DMS153 treated with DMSO at 0.1 percent for 48 hours (cell line): Measurements from ENCODE around the gene HNRNPUL1.
A peak's percentile ranks its signal among the peaks of the same experiment; 100 is the strongest.
"Not testable (repeated sequence)": the region's sequence is repeated elsewhere in the genome, so short reads cannot be mapped to it uniquely, and the experiment has no call there.

Experiments used
- DNase-seq: peaks from one replicate; lab custom pipeline; 2025; ENCODE audit not compliant: unreplicated experiment; lab: John Stamatoyannopoulos, UW

Gene HNRNPUL1

DNA sequence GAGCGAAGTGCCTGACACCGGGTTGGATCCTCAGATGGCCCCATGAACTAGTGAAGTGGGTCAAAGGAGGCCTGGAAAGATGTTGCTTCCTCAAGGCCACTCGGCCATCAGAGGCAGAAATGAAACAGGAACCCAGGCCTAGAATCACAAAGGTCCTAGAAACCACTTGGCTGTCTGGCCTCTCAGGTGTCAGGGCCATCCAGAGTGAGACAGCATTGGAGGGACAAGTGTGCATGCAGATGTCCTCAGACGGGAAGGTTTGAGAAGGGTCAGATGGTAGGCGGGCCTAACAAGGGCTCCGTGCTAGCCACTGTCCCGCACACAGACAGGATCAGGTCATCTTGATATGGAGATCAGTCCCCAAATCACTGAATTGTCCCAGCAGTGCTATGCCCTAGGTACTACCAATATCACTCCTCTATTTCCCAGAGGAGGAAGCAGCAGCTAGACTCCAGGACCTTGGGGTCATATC is 60.1 kb downstream of the HNRNPUL1 start:
- DNase-seq: no peak

DNA sequence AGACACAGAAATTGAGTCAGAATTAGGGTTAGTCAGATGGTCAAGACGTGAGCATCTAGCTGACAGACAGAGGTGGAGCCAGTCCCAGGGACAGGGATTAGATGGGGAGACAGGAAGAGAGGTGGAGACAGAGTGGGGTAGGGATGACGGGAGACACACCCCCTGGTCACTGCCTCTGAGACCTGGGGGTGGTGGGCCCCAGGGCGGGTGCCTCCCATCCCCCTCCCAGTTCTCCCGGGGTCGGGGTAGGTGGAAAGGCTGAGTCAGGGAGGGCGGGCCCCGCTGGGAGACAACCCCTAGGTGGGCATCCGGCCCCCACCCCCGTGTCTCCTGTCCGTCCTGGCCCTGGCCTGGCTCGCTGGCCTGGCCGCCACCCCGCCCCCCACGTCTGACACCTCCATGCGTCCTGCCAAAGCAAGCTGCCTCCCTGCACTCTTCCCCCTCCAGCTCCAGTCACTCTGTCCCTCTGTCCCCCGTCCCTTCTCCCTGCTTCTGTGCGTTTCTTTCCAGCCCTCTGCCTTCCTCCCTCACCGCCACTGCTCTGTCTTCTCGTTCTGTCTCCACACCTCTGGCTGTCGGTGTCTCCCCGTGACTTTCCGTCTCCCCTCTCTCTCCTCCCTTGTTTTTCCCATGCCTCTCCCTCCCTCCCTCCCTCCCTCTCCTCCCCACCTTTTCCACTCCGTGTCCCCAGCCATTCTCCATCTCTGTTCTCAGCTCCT is 60.9 kb downstream of the HNRNPUL1 start:
- peak; percentile 11 for DNase-seq

DNA sequence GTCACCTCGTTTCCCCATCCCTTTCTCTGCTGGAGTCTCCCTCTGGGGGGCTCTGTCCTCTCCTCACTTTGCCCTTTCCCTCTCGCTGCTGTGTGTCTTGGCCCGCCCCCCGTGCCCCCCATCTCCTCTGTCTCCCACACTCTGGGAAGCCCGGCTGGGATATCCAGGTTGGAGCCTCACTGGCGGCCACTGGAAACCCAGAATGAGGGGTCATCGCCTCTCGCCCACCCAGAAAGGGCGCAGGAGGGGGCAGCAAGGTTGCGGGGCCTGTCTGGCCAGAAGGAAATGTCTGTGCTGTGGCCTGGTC is 61.4 kb downstream of the HNRNPUL1 start:
- no peak for DNase-seq

DNA sequence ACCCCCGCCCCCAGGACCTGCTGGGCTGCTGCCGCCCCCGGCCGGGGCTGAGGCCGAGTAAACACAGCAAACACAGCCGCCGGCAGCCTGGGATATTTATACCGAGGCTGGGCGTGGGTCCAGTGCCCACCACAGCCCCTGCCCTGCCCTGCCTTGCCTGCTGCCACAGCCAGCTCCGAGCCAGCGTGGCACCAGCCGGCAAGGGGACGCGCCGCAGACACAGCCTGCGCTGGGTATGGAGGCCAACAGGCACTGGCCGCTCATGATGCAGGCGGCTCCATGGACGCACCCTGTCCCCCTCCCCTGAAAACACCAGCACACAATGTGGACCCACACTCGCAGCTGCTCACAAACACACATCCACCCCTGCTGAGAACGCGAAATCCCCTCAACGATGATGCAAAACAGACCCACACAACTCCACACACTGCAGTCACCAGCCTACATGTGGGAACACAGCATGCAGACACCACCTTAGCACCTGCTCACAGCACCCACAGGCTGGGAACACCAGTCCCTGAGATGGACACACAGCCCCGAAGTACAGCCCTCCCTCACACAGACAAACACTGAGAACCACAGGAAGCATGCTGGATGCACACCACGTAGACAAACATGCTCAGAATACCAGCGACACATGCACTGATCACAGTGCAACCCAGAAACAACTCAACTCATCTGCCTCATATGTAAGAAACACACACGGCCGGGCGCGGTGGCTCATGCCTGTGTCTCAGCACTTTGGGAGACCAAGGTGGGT is 62.0 kb downstream of the HNRNPUL1 start:
- peak; percentile 5 for DNase-seq

DNA sequence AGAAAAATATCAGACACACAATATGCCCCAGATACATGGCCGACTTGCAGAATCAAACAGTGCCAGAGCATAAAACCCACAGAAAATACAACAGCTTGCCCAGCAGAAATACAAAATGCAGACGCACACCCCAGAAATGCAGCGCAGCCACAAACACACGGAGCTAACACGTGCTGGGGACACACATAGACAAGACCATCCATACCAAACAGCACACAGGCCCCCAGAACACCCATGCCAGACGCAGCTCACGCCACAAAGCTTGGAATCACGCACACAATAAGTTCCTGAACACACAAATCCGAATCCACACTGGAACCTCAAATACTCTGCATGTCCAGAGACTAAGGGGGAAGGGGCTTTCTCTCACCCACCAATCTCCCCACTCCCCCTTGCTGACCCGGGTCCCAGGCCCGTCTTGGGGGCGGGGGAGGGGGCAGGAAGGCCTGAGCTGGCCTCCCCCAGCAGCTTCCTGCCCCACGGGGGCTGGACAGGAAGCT is 63.0 kb downstream of the HNRNPUL1 start:
- no peak for DNase-seq

DNA sequence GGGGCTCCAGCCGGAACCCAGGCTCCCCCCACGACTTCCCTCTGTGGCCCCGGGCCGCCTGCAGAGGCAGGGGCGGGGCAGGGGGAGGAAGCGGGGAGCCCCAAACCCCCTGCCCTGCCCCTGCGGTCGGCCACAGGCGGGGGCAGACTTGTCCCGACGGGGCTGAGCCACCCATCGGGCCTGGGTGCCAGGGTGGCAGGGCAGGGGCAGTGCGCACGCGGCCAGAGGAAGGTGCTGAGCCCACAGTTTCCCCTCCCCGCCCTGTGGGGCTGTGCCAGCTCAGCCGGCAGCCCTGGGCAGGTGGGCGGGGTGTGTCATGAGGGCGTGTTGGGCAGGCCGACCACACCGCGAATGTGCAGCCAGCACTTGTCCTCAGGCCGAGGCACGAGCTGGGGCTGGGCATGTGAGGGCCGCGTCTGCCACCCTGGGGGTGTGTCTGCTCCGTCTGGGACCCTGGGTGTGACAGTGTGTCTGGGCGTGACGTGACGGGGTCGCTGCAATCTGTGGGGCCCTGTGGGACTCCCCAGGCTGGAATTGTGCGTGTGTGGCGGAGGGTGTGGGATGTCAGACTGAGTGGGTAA is 63.5 kb downstream of the HNRNPUL1 start:
- no peak for DNase-seq

DNA sequence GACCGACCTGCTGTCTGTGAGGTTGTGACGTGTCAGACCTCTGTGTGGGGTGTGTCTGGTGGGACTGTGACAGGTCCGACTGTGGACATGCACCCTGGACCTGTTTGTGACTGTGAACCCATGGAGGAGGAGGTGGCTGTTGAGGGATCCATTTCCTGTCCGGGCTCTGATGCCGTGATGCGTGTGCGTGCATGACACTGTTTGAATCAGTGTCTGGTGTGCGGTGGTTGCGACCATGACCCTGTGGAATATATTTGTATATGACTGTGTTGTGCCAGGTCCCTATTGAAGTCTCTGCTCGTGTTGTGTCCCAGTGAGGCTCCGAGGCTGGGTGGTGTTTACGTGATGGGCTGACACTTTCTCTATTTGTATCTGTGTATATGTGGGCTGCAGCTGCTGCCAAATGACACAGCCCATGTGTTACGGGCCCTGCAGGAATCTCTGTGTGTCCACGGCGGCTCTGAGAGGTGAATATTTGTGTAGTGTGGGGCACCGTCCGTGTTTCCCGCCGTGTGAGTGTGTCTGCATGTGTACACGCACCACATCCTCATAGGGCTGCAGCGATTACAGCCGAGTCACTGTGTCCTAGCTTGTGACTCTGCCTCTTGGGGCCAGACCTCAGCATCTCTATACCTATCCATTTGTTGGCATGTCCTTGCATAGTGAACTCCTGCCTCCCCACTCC is 64.1 kb downstream of the HNRNPUL1 start:
- no peak for DNase-seq

DNA sequence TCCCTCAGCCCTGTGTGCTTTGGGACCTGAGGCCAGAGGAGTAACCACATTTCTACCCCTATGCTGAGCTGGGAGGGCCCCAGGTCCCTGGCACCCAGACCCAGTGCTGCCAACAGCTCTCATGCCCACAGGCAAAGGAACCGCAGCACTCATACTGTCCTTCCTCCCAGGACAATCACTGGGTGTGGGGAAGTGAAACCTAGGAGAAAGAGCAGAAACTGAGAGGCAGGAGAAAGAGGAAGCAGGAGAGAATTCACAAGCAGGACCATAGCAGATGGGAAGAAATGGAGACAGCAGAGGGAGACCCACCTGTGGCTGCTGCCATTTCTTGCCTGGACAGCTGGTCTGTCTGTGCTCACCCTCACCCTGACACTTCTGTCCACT is 64.7 kb downstream of the HNRNPUL1 start:
- no peak for DNase-seq

DNA sequence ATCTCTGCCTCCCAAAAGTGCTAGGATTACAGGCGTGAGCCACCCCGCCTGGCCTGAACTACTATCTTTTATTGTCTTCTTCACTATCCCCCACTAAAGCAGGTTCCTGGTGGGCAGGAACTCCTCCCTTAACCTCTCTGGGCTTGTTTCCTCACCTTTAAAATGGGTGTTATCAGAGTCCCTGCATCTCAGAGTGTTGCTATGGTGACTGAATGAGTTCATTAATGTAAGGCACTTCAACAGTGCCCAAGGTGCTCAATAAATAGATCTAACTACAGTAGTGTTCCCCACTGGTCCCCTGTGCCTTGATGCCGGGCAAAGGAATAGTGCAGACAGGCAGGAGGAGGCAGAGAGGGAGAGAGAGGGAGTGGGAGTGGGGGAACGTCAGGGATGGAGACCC is 66.3 kb downstream of the HNRNPUL1 start:
- no peak for DNase-seq

DNA sequence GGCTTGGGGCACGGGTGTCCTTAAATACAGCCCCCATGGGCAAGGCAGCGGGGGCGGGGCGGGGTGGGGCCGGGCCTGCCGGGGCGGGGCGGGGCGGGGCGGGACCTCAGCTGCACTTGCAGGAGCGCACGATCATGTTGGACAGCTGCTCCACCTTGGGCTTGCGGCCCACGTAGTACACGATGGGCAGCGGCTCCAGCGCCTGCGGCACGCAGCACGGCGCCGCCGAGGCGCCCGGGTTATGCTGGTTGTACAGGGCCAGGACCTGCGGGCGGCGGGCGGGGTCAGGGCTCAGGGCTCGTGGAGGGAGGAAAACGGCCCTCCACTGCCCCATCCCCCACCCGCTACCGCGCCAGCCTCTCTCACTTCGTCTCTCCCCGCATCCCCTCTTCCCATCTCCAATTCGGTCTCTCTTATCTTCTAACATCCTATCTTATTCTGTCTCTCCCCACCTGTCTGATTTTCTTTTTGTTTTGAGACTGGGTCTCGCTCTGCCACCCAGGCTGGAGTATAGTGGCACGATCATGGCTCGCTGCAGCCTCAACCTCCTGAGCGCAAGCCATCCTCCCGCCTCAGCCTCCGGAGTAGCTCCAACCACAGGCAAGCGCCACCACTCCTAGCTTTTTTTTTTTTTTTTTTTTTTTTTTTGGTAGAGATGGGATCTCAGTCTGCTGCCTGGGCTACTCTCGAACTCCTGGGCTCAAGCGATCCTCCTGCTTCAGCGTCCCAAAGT is 66.9 kb downstream of the HNRNPUL1 start:
- no peak for DNase-seq

DNA sequence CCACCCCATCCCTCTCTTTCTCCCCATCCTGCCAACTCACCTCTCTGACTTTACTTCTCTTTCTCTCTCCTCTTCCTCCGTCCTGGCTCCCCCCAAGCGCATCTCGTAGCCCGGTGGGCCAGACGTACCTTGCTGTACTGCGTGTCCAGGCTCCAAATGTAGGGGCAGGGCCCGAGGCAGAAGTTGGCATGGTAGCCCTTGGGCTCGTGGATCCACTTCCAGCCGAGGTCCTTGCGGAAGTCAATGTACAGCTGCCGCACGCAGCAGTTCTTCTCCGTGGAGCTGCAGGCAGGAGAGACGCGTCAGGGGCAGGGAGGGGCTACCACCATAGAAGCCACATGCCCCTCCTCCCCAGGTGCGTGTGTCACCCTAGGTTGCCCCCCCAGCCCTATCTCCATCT is 67.8 kb downstream of the HNRNPUL1 start:
- no peak for DNase-seq

DNA sequence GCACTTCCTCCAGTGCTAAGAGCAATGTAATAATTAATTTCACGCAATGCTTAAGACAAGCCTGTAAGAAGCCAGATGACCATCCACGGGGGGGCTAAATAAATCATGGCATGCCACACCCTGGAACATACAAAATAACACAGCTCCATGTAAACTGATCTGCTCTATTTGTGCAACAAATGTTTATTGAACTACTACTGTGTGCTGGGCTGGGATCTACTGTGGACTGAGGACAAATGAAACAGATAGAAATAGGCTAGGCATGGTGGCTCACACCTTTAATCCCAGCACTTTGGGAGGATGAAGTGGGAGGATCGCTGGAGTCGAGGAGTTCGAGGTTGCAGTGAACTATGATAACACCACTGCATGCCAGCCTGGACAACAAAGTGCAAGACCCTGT is 68.3 kb downstream of the HNRNPUL1 start:
- DNase-seq: no peak

DNA sequence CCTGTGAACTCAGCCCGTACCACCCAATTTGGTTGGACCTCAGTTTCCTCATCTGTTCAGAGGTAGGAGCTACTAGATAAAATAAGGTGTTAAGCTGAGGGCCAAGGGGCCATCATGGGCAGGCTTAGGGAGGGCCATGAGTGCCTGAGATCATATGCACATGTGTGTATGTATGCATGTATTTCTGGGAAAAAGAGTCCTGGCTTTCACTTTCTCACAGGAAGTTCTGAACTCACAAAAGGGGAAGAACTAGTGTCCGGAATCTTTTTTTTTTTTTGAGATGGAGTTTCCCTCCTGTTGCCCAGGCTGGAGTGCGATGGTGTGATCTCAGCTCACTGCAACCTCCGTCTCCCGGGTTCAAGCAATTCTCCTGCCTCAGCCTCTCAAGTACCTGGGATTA is 70.6 kb downstream of the HNRNPUL1 start:
- DNase-seq: no peak

DNA sequence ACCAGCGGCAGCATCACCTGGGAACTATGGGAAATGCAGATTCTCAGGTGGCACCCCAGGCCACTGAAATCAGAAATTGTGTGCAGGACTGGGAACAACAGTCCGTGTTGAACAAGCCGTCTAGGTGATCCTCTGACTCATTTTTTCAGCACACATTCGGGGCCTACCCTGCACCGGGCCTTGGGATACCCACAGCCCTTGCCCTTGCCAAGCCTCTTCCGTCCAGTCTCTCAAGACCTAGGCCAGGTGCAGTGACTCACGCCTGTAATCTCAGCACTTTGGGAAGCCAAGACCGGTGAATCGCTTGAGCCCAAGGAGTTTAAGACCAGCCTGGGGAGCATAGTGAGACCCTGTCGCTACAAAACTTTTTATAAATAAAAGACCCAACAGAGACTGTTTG is 71.3 kb downstream of the HNRNPUL1 start:
- DNase-seq: no peak

DNA sequence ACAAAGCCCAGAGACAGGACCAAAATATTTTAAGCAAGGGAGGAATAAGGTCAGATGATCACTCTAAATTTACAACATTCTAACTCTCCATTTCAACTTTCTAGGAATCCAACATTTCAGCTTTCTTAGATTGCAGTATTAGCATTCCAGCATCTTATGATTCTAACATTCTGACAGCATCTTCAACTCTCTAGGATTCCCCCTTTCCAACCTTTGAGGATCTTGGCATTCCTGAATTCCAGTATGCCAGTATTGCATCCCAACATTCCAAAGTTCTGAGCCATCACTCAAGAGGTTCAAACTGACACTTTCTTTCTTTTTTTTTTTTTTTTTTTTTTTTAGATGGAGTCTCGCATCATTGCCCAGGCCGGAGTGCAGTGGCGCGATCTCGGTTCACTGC is 75.8 kb downstream of the HNRNPUL1 start:
- DNase-seq: no peak

DNA sequence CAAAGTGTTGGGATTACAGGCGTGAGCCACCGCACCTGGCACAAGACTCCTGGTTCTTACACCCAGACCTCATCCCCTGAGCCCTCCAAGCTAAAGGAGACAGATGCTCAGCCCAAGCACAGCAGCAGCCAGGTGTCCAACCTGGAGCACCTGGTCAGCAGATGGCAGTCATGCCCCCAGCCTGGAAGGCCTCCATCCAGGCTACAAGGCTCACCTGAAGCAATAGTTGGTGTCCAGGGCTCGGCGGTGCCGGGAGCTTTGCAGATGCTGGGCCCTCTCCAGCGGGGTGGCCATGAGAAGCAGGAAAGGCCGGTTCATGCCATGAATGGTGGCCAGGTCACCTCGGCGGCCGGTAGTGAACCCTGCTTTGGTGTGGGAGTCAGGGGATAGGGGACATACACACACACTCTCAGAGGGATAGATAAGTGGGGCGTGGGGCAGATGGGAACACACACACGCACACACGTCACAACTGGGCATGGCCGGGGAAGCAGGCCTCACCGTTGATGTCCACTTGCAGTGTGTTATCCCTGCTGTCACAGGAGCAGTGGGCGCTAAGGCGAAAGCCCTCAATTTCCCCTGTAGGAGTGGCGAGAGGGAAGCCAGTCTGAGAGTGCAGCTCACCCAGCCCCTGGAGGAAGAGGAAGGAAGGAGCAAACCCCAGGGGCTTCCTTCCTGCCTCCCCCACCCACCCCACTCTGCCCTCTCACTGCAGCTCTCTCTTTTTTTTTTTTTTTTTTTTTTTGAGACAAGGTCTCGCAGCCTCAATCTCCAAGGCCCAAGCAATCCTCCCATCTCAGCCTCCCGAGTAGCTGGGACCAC is 77.7 kb downstream of the HNRNPUL1 start:
- DNase-seq: peak; percentile 9

DNA sequence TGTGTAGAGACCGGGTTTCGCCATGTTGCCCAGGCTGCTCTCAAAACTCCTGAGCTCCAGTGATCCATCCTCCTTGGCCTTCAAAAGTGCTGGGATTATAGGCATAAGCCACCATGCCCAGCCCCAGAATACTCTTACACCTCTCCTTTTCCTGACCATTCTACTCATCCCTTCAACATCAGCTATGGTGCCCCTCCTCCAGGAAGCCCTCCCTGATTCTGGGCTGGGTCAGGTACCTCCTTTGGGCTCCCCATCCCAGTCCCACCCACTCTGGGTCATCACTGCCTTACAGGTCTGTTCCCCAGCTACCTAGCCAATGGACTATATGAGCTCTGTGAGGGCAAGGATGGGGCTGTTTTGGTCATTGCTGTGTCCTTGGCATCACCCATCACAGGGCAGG is 80.0 kb downstream of the HNRNPUL1 start:
- no peak for DNase-seq

DNA sequence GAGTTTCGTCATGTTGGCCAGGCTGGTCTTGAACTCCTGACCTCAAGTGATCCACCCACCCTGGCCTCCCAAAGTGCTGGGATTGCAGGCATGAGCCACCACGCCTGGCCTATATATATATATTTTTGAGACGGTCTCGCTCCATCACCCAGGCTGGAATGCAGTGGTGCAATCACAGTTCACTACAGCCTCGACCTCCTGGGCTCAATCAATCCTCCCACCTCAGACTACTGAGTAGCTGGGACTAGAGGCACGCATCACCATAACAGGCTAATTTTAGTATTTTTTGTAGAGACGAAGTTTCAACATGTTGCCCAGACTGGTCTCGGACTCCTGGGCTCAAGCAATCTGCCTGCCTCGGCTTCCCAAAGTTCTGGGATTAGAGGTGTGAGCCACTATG is 82.7 kb downstream of the HNRNPUL1 start:
- DNase-seq: not testable (repeated sequence)

DNA sequence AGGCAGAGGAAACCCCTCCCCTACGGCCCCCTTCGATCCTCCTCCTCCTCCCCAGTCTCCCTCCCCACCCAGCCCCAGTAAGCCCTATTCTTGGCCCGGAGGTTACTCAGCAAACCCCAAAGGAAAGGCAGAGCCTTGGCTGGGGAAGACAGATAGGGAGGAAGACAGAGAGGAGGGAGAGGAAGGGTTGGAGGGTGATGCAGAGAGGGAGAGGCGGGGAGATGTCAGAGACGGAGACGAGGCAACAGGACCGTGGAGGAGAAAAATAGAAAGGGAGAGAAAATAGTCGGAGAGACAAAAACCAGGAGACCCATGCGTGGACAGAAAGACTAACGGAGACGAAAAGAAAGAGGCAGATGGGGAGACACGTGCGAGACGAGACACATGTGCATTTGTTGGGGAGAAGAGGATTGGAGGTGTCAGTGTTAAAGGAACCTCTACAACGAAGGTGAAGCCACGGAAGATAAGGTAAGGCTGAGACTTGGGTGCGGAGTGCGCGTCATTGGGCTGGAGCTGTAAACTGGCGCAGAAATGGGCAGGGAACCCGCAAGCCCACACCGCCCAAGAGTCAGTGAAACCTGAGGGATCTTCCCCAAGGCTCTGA is 86.7 kb downstream of the HNRNPUL1 start:
- no peak for DNase-seq
